GM18909 (cell line): ENCODE measurements around the gene GPX3.

Experiments used
- ATAC-seq: cut with Tn5 transposase; IDR thresholded peaks from one replicate; pipeline ENCODE4 v1.9.1; 2021; ENCODE audit warnings: mild to moderate bottlenecking; ENCODE audit not compliant: unreplicated experiment, poor library complexity

The GPX3 gene

GRCh38 chr5:151030379-151030778, 10.0 kb downstream of the GPX3 start:
- no peak for ATAC-seq

GRCh38 chr5:151031554-151031953, 11.2 kb downstream of the GPX3 start:
- no peak for ATAC-seq

GRCh38 chr5:151033217-151033934, 13.0 kb downstream of the GPX3 start:
- ATAC-seq = no peak

GRCh38 chr5:151034422-151035379, 14.3 kb downstream of the GPX3 start:
- ATAC-seq = no peak

- no peak for ATAC-seq
Measured at GRCh38 chr5:151036556-151036955, 16.2 kb downstream of the GPX3 start.

- no peak for ATAC-seq
Measured at GRCh38 chr5:151037561-151038411, 17.4 kb downstream of the GPX3 start.

GRCh38 chr5:151038412-151038745, 18.0 kb downstream of the GPX3 start:
- no peak for ATAC-seq

- no peak for ATAC-seq
Measured at GRCh38 chr5:151038801-151039238, 18.4 kb downstream of the GPX3 start.

GRCh38 chr5:151039665-151040064, 19.3 kb downstream of the GPX3 start:
- ATAC-seq = no peak

GRCh38 chr5:151040211-151040747, 19.9 kb downstream of the GPX3 start:
- ATAC-seq = no peak

GRCh38 chr5:151041577-151042268, 21.3 kb downstream of the GPX3 start:
- ATAC-seq = no peak

GRCh38 chr5:151042453-151043093, 22.2 kb downstream of the GPX3 start:
- no peak for ATAC-seq

GRCh38 chr5:151047814-151048425, 27.5 kb downstream of the GPX3 start:
- ATAC-seq = peak; percentile 70

- ATAC-seq = no peak
Measured at GRCh38 chr5:151048526-151048925, 28.1 kb downstream of the GPX3 start.

GRCh38 chr5:151051066-151051930, 30.9 kb downstream of the GPX3 start:
- peak; percentile 83 for ATAC-seq

GRCh38 chr5:151051931-151052608, 31.7 kb downstream of the GPX3 start:
- ATAC-seq = peak; percentile 18

- no peak for ATAC-seq
Measured at GRCh38 chr5:151052836-151053235, 32.4 kb downstream of the GPX3 start.
